ENCODE measurements around the gene CLRN2.

DNA sequence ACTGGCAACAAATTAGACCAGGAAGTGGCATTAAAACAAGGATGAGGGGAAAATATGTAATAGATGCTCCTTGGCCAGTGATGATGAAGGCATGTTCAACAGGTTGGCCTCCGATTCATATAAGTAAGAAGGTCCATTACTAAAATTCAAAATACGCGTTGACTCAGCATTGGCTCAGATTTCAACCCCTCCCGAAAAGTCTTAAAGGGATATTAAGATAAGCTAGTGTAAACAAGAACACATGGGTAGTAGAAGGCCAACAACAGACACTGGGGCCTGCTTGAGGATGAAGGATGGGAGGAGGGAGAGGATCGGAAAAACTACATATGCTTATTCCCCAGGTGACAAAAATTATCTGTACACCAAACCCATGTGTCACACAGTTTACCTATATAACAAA is 42.9 kb downstream of the CLRN2 start:
- TF ChIP-seq, protein P1, sequence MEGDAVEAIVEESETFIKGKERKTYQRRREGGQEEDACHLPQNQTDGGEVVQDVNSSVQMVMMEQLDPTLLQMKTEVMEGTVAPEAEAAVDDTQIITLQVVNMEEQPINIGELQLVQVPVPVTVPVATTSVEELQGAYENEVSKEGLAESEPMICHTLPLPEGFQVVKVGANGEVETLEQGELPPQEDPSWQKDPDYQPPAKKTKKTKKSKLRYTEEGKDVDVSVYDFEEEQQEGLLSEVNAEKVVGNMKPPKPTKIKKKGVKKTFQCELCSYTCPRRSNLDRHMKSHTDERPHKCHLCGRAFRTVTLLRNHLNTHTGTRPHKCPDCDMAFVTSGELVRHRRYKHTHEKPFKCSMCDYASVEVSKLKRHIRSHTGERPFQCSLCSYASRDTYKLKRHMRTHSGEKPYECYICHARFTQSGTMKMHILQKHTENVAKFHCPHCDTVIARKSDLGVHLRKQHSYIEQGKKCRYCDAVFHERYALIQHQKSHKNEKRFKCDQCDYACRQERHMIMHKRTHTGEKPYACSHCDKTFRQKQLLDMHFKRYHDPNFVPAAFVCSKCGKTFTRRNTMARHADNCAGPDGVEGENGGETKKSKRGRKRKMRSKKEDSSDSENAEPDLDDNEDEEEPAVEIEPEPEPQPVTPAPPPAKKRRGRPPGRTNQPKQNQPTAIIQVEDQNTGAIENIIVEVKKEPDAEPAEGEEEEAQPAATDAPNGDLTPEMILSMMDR (IDR thresholded peaks at IDR 0.05) = no peak
- no peak for TF ChIP-seq SIN3A (IDR thresholded peaks at IDR 0.05; ENCODE audit: borderline replicate concordance, insufficient read depth, low read depth, low read length)
- TF ChIP-seq, protein P2, sequence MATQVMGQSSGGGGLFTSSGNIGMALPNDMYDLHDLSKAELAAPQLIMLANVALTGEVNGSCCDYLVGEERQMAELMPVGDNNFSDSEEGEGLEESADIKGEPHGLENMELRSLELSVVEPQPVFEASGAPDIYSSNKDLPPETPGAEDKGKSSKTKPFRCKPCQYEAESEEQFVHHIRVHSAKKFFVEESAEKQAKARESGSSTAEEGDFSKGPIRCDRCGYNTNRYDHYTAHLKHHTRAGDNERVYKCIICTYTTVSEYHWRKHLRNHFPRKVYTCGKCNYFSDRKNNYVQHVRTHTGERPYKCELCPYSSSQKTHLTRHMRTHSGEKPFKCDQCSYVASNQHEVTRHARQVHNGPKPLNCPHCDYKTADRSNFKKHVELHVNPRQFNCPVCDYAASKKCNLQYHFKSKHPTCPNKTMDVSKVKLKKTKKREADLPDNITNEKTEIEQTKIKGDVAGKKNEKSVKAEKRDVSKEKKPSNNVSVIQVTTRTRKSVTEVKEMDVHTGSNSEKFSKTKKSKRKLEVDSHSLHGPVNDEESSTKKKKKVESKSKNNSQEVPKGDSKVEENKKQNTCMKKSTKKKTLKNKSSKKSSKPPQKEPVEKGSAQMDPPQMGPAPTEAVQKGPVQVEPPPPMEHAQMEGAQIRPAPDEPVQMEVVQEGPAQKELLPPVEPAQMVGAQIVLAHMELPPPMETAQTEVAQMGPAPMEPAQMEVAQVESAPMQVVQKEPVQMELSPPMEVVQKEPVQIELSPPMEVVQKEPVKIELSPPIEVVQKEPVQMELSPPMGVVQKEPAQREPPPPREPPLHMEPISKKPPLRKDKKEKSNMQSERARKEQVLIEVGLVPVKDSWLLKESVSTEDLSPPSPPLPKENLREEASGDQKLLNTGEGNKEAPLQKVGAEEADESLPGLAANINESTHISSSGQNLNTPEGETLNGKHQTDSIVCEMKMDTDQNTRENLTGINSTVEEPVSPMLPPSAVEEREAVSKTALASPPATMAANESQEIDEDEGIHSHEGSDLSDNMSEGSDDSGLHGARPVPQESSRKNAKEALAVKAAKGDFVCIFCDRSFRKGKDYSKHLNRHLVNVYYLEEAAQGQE (IDR thresholded peaks at IDR 0.05; ENCODE audit: insufficient read depth in 1 of 2, low read depth in 2 of 2, low read length in 1 of 2) = no peak
